Stomach (tissue), 4 donors: ENCODE data around the gene SPR.

Source experiments
- CTCF ChIP-seq, 7 experiments: fragments of 450-650 bp in 4 of 7; fragments of 200-600 bp in 3 of 7; sonication (generic) in 3 of 7; IDR thresholded peaks; one replicate each; pipeline ENCODE4 v1.5.1; 2016 to 2019; ENCODE audit warnings: antibody characterized with exemption in 7 of 7, control low read depth in 2 of 7, mild to moderate bottlenecking in 1 of 7
- EP300 ChIP-seq: sonication (generic); formaldehyde crosslinking; IDR thresholded peaks from one replicate; pipeline ENCODE4 v1.6.1; 2017; ENCODE audit warnings: antibody characterized with exemption
- POLR2A ChIP-seq, 4 donors: fragments of 450-650 bp; IDR thresholded peaks; one replicate each; pipeline ENCODE4 v1.6.1; 2016; ENCODE audit warnings: antibody characterized with exemption in 4 of 4, control low read depth in 2 of 4, mild to moderate bottlenecking in 1 of 4, moderate library complexity in 1 of 4
- POLR2AphosphoS5 ChIP-seq, 3 donors: sonication (generic); formaldehyde crosslinking; IDR thresholded peaks; one replicate each; pipeline ENCODE4 v1.6.1; 2016; ENCODE audit warnings: antibody characterized with exemption in 3 of 3

GRCh38 chr2:72841462-72842125 is 45.6 kb upstream of the SPR start:
- no peak for TF ChIP-seq CTCF (IDR thresholded peaks at IDR 0.05)
- TF ChIP-seq POLR2A (IDR thresholded peaks at IDR 0.05): no peak
- no peak for TF ChIP-seq EP300
- TF ChIP-seq POLR2AphosphoS5 (IDR thresholded peaks at IDR 0.05): no peak
